Progenitor cell of endocrine pancreas (in vitro differentiated cells): ENCODE measurements around the gene DCTN2. TPM values are rescaled to one million over a fixed set of nuclear protein-coding genes. Genes with fewer than 3 reads are reported as not detected.

Source experiments
- DNase-seq: peaks from one replicate; pipeline ENCODE4 v3.0.0; 2021; ENCODE audit warnings: low spot score; ENCODE audit not compliant: unreplicated experiment
- H3K27ac Mint-ChIP-seq: 2 replicates; pipeline ENCODE4 v1.8.0; 2021; ENCODE audit warnings: mild to moderate bottlenecking, moderate library complexity, mixed read lengths
- H3K27me3 Mint-ChIP-seq: 2 replicates; pipeline ENCODE4 v1.8.0; 2021; ENCODE audit warnings: mixed read lengths
- H3K36me3 Mint-ChIP-seq: 2 replicates; pipeline ENCODE4 v1.8.0; 2022; ENCODE audit warnings: mixed read lengths; ENCODE audit not compliant: insufficient read depth
- H3K4me1 Mint-ChIP-seq: 2 replicates; pipeline ENCODE4 v1.8.0; 2021; ENCODE audit warnings: low read depth, mixed read lengths
- H3K4me3 Mint-ChIP-seq: 2 replicates; pipeline ENCODE4 v1.8.0; 2021; ENCODE audit warnings: low read depth, mild to moderate bottlenecking, moderate library complexity, mixed read lengths
- H3K9me3 Mint-ChIP-seq: 2 replicates; pipeline ENCODE4 v1.8.0; 2021; ENCODE audit warnings: low read depth, mixed read lengths
- total RNA-seq: library from RNA; stranded (reverse); gene quantifications from 2 replicates; pipeline ENCODE4 v1.2.1, GENCODE V29; 2021
- TF ChIP-seq, protein P1 (sequence below): fragments of 200-600 bp; sonication (generic); IDR thresholded peaks from one replicate; pipeline ENCODE4 v1.5.0; 2021; ENCODE audit warnings: antibody characterized with exemption, mild to moderate bottlenecking; ENCODE audit not compliant: unreplicated experiment

The DCTN2 gene
- total RNA-seq, 1 donor from 2014 or later: 144 TPM

GRCh38 chr12:57585156-57585555, 38.2 kb upstream of the DCTN2 start:
- H3K27me3 Mint-ChIP-seq: peaks cover 22% of the 10 kb centered on the region
- no peaks in the 10 kb centered on the region for H3K4me1 Mint-ChIP-seq
- TF ChIP-seq, protein P1, sequence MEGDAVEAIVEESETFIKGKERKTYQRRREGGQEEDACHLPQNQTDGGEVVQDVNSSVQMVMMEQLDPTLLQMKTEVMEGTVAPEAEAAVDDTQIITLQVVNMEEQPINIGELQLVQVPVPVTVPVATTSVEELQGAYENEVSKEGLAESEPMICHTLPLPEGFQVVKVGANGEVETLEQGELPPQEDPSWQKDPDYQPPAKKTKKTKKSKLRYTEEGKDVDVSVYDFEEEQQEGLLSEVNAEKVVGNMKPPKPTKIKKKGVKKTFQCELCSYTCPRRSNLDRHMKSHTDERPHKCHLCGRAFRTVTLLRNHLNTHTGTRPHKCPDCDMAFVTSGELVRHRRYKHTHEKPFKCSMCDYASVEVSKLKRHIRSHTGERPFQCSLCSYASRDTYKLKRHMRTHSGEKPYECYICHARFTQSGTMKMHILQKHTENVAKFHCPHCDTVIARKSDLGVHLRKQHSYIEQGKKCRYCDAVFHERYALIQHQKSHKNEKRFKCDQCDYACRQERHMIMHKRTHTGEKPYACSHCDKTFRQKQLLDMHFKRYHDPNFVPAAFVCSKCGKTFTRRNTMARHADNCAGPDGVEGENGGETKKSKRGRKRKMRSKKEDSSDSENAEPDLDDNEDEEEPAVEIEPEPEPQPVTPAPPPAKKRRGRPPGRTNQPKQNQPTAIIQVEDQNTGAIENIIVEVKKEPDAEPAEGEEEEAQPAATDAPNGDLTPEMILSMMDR: no peak
- H3K9me3 Mint-ChIP-seq: no peaks in the 10 kb centered on the region
- no peak overlapping the region for H3K4me3 Mint-ChIP-seq
- DNase-seq: no peak
- no peaks in the 10 kb centered on the region for H3K36me3 Mint-ChIP-seq
- H3K27ac Mint-ChIP-seq: no peak overlapping the region

DNA sequence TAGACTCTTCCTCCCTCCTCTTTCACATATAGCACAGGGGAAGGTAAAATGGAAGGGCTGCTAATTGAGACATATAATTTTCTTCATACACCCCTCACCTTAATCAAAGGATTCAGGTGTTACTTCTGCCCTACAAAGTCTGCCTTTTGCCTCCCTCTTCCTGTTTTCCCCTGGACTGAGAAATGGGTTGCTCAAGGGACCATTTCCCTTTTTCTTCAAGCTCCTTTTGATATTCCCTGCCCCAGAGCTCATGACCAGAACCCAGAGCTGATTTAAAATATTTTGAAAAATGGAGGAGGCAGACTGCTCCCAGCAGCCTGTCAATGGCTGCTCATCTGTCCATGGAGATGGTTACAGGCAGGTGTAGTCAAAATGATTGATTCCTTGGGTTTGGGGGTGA, 37.7 kb upstream of the DCTN2 start:
- TF ChIP-seq, protein P1: no peak
- Mint-ChIP-seq H3K36me3 (no peaks in the 10 kb centered on the region), H3K27ac (no peak overlapping the region), H3K9me3 (no peaks in the 10 kb centered on the region), H3K4me1 (no peaks in the 10 kb centered on the region), H3K27me3 (peaks cover 22% of the 10 kb centered on the region), H3K4me3 (no peak overlapping the region)
- DNase-seq: no peak

GRCh38 chr12:57584050-57584449, 37.1 kb upstream of the DCTN2 start:
- H3K9me3 Mint-ChIP-seq: no peaks in the 10 kb centered on the region
- DNase-seq: no peak
- no peak overlapping the region for H3K27ac Mint-ChIP-seq
- TF ChIP-seq, protein P1: no peak
- no peak overlapping the region for H3K4me3 Mint-ChIP-seq
- H3K27me3 Mint-ChIP-seq: peaks cover 22% of the 10 kb centered on the region
- H3K36me3 Mint-ChIP-seq: no peaks in the 10 kb centered on the region
- H3K4me1 Mint-ChIP-seq: no peaks in the 10 kb centered on the region

DNA sequence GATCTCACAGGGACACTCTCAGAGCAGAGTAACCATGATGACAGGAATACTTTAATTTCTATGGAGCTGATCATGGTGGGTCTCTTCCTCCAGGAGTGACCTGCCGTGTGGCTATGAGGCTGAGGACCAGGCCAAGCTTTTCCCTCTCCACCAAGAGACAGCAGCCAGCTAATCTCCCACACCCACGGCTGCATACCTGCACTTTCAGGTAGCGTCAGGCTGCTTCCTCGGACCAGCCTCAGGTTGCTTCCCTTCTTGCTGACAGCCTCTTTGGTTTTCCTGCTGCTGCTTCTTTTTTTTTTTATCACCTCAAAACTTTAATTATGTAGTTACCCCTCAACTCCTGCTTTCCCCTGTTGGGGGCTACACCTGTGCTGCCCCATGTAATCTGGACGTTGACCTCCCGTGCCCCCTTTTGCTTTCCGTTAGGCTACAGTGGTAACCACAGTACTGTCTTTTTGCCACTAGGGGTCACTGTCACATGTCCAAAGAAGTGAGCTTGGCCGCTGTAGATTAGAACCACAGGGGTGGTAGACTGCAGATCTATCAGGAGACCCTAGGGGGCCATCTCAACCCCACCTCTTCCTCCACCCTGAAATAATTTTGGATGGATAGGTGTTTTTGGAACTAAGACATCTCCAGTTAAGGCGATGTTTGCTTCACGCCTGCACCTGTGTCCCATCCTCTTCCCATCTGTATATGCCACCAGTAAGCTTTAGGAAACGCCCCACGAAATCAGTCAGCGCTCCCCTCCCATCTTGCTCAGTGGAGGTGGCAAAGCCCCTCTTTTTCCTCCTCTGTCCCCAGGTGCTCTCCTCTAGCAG, 36.2 kb upstream of the DCTN2 start:
- H3K4me1 Mint-ChIP-seq: no peaks in the 10 kb centered on the region
- no peaks in the 10 kb centered on the region for H3K9me3 Mint-ChIP-seq
- TF ChIP-seq, protein P1: peak; percentile 95
- H3K4me3 Mint-ChIP-seq: no peak overlapping the region
- peaks cover 22% of the 10 kb centered on the region for H3K27me3 Mint-ChIP-seq
- H3K27ac Mint-ChIP-seq: no peak overlapping the region
- DNase-seq: peak; percentile 53
- no peaks in the 10 kb centered on the region for H3K36me3 Mint-ChIP-seq

DNA sequence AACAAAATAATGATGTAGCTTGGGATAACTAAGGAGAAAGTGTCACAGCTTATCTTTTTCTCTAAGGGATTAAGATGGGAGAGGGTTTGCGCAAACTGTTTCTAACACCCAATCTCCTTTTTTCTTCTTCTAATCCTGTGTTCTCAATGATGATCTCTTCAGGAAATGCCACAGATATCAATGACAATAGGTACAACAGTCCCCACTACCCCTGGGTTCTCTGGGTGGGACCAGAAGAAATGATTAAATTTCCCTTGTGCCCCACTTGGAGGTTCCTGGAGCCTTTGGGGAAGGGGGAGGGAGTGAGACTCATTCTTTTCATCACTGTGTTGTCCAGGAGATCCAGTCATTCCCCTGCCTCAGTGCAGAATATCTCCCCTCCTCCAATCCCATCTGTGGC, 35.4 kb upstream of the DCTN2 start:
- no peak for DNase-seq
- Mint-ChIP-seq H3K27me3 (peaks cover 22% of the 10 kb centered on the region), H3K4me3 (no peak overlapping the region), H3K4me1 (no peaks in the 10 kb centered on the region), H3K9me3 (no peaks in the 10 kb centered on the region), H3K36me3 (no peaks in the 10 kb centered on the region), H3K27ac (no peak overlapping the region)
- TF ChIP-seq, protein P1: no peak
